HG03442 (cell line): ENCODE results near the gene ANKRD24.
"Not testable (repeated sequence)": the region's sequence is repeated elsewhere in the genome, so short reads cannot be mapped to it uniquely, and the experiment has no call there.

ENCODE experiments used
- ATAC-seq: cut with Tn5 transposase; IDR thresholded peaks from one replicate; pipeline ENCODE4 v1.9.1; 2021; ENCODE audit warnings: mild to moderate bottlenecking, moderate library complexity; ENCODE audit not compliant: unreplicated experiment

The ANKRD24 gene

DNA sequence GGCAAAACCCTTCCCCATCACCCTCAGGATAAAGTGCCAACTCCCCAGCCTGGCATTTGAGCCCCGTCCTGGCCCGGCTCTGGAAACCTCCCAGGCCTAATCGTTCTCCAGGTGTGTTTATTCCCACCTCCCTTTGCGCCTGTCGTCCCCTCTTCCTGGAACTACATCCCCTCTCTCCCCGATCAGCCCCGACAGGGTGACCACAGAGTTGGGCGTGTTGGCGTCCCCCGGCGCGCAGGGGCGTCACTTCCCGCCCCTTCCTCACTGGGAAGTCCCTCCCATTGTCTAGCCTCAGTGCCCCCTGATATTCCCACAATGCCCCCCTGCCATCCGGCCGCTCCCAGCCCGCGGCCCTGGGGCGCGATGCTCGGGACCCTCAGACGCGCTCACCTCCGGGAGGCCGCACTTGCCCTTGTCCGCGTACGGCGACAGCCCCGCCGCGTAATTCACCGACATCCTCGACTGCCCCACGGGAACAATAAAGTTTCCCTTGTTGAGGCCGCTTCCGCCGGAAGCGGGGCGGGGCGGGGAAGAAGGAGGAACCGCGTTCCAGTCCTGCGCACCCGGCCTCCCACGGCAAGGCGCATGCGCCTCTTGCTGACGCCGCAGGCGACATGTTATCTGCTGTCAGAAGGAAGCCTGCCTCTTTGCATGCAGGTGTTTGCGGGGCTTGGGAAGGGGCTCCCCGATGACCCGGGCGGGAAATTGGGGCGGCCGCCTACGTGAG lies at the start of gene ANKRD24, which contains the start of gene SIRT6:
TSS of gene ANKRD24 (plus strand) at position 606 of the 727 bp plus-strand sequence. CDS start 3,737 bp downstream, outside the sequence.
TSS of gene SIRT6 (minus strand) at position 480 of the 727 bp plus-strand sequence. CDS start at position 456, 24 bp downstream.
- ATAC-seq = peak; percentile 65

DNA sequence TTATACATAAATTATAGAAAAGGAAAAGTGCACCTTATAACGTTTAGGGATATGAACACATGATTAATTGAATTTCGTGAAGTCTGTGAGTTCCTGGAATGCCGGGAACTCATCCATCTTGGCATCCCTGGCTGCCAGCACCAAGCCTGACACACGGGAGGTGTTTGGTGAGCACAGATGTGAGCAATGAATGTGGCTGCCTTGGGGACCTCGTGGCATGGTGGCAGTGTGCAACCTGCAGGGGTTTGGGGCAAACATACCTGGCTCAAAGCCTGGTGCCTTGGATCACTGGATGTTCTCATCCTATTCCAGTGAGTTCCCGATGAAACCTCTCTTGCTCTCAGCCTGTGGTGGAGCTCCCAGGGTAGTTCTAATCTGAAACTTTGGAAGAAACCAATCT lies 48.1 kb upstream of the ANKRD24 start:
- ATAC-seq = no peak

DNA sequence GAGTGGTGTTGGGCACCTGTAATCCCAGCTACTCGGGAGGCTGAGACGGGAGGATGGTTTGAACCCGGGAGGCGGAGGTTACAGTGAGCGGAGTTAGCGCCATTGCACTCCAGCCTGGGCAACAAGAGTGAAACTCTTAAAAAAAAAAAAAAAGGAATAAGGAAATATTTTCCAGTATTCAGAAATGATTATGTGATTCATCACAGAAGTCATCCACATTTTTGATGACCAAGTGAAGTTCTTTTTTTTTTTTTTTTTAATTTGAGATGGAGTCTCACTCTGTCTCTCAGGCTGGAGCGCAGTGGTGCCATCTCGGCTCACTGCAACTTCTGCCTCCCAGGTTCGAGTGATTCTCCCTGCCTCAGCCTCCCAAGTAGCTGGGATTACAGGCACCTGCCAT lies 47.1 kb upstream of the ANKRD24 start:
- not testable (repeated sequence) for ATAC-seq

DNA sequence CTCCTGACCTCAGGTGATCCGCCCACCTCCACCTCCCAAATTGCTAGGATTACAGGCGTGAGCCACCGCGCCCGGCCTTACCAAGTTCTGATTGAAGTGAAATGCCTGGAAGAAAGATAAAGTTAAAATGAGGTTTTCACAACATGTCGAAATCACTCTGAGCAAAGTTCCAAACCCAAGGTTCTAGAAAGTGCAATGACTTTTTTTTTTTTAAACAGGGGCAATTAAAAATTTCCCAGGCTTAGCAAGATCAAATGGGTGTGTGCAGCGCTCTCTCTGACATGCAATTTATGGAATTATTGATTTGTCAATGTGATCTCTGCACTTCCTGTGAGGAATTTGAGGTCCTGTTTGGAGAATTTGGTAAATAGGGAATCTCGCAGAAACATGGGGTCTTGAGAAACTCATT lies 45.8 kb upstream of the ANKRD24 start:
- ATAC-seq = no peak

DNA sequence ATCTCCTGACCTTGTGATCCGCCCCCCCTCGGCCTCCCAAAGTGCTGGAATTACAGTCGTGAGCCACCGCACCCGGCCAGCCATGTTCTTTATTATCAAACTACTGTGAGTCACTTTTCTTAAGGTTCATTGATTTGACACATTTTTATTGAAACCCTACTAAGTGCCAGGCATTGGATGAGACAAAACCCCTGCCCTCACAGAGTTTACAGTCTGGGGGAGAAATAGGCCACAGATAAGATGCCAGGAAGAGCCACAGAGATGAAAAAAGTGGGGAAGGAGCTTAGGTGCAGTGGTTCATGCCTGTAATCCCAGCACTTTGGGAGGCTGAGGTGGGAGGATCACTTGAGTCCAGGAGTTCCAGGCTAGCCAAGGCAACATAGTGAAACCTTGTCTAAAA lies 44.0 kb upstream of the ANKRD24 start:
- ATAC-seq = no peak

DNA sequence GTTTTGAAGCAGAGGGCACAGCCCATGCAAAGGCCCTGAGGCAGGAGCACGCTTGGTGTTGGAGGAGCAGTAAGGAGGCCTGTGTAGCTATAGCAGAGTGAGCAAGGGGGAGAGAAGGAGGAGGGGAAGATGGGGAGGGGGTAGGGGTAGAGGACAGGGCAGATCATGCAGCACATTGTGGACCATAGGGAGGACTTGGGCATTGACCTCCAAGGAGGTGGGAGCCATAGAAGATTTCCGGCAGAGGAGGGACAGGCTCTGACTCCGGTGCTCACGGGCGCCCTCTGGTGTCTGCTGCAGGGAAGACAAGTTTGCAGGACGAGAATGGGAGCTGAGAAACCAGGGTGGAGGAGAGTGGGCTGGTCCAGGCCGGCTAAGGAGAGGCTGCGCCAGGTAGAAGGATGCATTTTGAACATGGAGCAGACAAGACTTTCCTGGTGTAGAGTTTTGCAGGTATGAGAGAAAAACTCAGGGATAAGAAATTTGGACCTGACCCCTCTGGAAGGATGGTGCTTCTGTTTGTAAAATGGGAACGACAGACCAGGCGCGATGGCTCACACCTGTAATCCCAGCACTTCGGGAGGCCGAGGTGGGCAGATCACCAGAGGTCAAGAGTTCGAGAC lies 42.8 kb upstream of the ANKRD24 start:
- no peak for ATAC-seq

DNA sequence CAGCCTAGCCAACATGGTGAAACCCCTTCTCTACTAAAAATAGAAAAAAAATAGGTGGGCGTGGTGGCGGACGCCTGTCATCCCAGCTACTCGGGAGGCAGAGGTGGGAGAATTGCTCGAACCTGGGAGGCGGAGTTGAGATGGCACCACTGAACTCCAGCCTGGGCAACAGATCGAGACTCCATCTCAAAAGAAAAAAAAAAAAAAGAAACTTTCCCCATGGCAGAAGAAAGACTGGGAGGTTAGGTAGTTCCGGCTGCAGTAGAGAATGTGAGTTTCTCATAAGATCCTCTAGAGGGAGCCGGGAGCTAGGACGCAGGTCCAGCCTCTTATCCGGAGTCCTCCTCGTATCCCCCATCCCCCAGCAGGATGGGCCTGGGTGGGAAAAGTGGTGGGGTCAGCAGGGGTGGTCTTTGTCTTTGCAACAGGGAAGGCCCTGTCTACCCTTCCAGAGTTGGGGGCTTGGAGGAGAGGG lies 42.2 kb upstream of the ANKRD24 start:
- no peak for ATAC-seq

DNA sequence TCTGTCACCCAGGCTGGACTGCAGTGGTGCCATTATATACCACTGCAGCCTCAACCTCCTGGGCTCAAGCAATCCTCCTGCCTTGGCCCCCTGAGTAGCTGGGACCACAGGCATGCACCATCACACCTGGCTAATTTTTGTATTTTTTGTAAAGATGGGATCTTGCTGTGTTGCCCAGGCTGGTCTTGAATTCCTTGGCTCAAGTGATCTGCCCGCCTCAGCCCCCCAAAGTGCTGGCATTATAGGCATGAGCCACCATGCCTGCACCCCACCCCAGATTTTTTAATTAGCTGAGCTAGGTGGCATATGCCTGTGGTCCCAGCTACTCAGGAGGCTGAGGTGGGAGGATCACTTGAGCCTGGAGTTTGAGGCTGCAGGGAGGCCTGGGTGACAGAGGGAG lies 39.6 kb upstream of the ANKRD24 start:
- not testable (repeated sequence) for ATAC-seq

DNA sequence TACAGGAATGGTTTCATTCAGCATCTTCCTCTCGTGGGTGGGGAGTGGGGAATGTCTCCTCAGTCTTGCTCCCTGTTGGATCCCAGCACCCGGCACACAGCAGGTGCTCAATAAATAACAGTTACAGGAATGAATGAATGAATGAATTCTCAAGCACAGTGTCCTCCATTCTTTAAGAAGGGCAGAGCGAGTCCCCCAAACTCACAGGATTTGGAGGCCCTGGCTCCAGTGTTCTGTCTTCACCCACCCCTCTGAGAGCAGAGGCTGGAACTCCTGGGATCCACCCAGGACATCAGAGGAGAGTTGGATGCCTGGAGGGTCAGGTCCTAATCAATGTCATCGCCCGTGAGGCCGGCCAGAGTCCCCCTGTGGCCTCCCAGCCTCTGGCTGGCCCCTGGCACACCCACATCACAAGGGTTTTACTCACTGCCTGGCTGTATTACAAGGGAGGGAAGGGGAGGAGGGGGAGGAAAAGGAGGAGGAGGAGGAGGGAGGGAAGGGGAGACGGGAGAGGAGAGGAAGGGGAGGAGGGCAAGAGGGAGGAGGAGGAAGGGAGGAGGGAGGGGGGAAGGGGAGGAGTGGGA lies 37.7 kb upstream of the ANKRD24 start:
- ATAC-seq = no peak

DNA sequence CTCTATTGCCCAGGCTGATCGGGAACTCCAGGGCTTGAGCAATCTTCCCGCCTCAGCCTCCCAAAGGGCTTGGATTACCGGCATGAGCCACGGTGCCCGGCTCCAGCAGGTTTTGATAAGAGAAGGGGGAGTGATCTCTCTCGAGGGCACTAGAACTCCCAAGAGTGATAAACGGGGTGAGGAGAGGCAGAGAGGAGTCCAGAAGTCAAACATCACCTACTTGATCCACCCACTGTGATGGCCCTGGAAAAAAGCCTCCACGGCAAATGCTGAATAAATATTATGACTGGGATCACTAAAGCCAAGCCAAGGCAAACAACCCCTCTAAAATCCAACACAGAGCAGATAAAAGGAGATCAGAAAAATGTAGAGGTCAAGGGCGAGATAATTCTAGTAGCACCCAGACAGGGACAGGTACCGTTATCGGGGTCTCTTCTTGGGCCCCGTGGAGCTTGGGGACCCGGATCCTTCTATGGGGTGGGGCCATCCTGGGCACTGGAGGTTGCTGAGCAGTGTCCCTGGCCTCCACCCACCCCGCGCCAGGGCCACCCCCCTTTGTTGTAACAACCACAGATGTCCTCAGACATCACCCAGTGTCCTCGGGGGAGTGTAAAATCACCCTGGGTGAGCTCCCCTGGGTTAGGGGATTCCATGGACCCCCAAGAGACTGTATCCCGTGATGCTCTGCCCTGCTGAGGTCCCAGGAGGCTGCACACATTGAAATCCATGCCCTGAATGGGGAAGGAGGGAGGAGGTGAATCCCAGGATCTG lies 32.8 kb upstream of the ANKRD24 start:
- ATAC-seq = no peak

DNA sequence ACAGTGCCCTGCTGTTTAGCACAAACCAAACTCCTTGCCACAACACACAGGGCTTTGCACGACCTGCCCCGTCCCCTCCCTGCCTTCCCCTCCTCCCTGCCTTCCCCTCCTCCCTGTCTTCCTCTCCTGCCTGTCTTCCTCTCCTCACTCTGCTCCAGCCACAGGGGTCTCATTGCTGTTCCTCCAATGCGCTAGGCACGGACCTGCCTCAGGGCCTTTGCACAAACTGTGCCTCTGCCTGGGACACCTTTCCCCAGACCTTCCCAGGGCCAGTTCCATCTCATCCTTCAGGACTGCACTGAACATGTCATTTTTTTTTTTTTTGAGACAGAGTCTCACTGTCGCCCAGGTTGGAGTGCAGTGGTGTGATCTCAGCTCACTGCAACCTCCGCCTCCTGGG lies 30.9 kb upstream of the ANKRD24 start:
- ATAC-seq = no peak

DNA sequence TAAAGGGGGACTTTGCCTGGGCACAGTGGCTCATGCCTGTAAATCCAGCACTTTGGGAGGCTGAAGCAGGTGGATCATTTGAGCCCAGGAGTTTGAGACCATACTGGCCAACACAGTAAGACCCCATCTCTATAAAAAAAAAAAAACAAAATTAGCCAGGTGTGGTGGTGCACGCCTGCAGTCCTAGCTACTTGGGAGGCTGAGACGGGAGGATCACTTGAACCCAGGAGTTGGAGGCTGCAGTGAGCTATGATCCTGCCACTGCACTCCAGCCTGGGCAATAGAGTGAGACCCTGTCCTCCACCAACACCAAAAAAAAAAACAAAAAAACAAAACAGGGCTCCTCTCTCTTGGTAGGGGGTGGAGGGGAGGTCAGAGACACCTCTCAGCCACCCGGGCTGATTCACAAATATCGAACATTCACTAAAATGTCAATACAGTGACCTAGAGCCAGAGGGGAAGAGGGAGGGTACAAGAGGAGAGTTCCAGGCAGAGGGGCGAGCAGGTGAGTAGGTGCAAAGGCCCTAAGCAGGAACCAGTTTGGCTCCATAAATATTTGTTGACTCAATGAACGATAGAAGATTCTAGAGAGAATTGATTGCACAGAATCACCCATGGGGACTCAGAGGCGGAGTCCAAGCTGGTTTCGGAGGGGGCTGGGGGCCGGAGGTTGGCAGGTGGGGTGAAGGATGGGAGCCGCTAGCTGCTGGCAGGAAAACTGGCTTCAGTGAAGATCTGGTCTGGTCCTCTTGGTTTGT lies 30.1 kb upstream of the ANKRD24 start:
- no peak for ATAC-seq

DNA sequence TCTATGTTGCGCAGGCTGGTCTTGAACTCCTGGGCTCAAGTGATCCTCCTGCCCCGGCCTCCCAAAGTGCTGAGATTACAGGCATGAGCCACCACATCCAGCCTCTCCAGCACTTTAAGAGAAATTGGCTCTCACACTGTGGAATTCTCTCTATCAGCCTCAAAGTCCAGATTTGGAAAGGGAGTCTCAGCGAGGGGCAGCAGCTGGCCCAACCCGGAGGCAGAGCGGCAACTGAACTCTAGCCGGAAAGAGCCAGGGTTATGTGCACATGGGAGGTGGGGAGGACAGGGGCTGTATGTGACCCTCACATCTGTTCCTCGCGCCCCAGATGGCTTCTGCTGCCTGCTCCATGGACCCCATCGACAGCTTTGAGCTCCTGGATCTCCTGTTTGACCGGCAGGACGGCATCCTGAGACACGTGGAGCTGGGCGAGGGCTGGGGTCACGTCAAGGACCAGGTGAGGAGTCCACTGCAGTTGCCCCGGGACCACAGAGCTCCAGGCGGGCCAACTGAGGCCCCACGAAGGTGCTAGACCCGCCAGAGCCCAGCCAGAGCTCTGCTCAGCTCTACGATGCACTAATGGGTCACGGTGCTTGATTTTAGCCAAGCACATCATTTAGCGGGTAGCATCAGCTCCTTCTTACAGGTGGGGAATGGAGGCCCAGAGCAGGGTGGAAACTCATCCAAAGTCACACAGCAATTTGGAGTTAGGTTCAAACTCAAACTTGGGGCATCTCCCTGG lies 27.7 kb upstream of the ANKRD24 start:
- ATAC-seq = no peak

DNA sequence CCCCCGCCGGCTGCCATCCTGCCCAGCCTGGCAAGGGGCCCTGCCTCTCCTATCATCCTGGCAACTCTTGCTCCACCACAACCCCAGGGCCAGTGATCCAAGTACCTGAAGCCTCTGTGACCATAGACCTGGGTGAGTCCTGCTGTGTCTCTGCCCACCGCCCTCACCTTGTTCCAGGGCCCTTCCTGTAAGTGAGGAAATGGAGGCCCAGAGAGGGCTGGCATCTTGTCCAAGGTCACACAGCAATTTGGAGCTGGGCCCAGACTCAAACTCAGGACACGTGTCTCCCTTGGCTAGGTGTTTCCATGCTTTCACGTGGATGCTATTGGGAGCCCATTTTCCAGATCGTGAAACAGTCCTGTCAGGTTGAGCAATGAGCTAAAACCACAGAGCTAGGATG lies 25.3 kb upstream of the ANKRD24 start:
- ATAC-seq = no peak

DNA sequence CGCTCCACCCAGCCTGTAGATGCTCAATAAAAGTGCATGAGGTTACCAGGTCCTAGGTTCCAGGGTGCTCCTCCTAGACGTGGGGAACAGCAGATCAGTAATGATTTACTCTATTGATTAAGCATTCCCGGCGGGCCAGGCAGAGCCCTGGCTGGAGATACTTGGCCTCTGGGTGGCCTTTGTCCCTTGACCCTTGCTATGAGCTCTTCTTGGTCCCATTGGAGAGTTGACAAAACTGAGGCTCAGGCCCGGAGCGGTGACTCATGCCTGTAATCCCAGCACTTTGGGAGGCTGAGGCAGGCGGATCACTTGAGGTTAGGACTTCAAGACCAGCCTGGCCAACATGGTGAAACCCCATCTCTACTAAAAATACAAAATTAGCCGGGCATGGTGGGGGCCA lies 24.5 kb upstream of the ANKRD24 start:
- not testable (repeated sequence) for ATAC-seq

DNA sequence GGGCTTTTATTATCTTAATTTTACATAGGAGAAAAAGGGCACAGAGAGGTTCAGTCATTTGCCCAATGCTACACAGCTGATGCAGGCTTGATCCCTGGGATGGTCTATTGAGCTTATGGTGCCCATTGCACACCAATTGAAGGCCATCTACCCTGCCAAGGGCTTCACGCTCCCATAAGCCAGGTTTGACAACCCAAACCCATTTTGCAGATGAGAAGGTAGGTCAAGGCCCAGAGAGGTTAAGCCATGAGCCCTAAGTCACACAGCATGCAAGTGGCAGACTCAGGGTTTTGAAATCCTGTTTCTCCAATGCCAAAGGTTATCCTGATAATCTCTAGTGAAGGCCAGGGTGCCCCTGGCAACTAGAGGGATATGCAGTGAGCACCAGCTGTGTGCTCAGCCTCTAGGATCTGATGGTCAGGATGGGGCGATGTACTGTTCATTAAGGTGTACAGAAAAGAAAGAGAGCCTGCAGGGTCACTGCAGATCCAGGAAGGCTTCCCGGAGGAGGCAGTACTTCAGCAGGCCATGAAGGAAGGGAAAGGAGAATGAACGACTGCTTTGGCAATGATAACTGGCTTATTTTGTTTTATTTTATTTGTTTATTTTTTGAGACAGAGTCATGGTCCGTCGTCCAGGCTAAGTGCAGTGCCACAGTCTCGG lies 20.9 kb upstream of the ANKRD24 start:
- ATAC-seq = no peak

DNA sequence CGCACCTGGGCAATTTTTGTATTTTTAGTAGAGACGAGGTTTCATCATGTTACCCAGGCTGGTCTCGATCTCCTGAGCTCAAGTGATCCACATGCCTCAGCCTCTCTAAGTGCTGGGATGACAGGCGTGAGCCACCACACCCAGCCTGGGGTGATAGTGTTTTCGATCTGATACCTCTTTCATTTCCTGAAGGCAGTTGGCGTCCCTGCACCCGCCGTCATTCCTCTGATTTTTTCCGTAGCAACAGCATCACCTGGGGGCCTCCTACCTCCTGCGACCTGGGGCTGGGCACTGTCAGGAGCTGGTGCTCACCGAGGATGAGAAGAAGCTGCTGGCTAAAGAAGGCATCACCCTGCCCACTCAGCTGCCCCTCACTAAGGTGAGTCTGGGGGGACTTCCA lies 18.2 kb upstream of the ANKRD24 start:
- ATAC-seq = no peak

DNA sequence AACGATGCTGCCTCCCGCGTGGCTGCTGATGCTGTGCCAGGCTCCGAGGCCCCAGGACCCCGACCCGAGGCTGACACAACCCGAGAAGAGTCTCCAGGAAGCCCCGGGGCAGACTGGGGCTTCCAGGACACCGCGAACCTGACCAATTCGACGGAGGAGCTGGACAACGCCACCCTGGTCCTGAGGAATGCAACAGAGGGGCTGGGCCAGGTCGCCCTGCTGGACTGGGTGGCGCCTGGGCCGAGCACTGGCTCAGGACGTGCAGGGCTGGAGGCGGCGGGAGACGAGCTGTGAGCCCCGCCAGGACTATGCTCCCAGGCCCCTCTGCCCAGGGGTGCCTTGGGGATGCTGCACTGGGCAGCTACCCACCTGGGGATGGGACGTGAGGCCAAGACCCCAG lies 10.8 kb upstream of the ANKRD24 start:
- ATAC-seq = no peak

DNA sequence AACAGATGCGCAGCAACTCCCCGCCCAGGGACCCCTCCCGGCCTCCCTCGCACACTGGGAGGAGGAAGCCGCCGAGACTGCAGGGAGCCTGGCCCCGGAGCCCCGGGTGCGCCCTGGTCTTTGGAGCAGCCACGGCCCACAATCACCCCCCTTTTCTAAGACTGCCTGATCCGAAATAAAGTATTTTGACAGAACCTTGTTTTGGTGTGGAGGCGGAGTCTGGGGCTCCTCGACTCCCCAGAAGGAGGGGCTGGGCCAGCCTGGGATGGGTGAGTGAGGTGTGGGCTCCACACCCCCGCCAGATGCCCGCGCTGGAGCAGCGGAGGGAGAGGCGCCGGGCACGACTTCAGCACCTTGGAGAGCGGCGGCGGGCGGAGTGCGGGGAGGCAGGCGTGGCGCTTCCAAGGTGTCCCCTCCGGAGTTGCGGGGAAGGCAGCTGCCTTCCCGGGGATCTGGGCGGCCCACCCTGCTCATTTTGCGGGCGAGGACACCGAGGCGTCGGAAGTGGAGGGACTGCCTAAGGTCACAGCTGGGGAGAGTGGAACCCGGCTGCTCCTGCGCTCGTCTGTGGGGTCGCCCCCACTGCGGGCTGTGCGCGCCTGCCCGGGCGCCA lies 9.5 kb upstream of the ANKRD24 start:
- no peak for ATAC-seq
